Endothelial cell of umbilical vein (primary cell): ENCODE measurements around the gene XYLT1.

Source experiments
- CTCF ChIP-seq, 2 donors: IDR thresholded peaks; 1 replicate in 1 of 2; 2 replicates in 1 of 2; pipeline ENCODE4 v1.5.1; 2011; ENCODE audit warnings: low read length in 2 of 2, mild to moderate bottlenecking in 2 of 2, moderate library complexity in 2 of 2, control low read depth in 1 of 2, inconsistent platforms in 1 of 2, low read depth in 1 of 2; ENCODE audit not compliant: insufficient read depth in 1 of 2; ENCODE audit errors: extremely low read depth in 1 of 2
- POLR2A ChIP-seq: IDR thresholded peaks from 2 replicates; pipeline ENCODE4 v1.6.1; 2012; ENCODE audit warnings: low read depth, mild to moderate bottlenecking, control low read depth, low read length
- POLR2AphosphoS5 ChIP-seq: IDR thresholded peaks from 2 replicates; pipeline ENCODE4 v1.6.1; 2012; ENCODE audit warnings: low read depth, mild to moderate bottlenecking, control low read depth, low read length, moderate library complexity; ENCODE audit not compliant: insufficient read depth

- no peak for TF ChIP-seq CTCF (IDR thresholded peaks at IDR 0.05; ENCODE audit: extremely low read depth in 1 of 2, insufficient read depth in 1 of 2, low read depth in 1 of 2, low read length in 2 of 2)
- TF ChIP-seq POLR2A, result no peak
- TF ChIP-seq POLR2AphosphoS5, result no peak
These were observed 242.1 kb downstream of the XYLT1 start for GRCh38 chr16:17228708-17229055.
